Pons (tissue), 1 donor: Measurements from ENCODE around the gene ERRFI1.

Experiments used
- DNase-seq: peaks from one replicate; pipeline ENCODE4 v3.0.0-alpha.2; 2016; ENCODE audit warnings: low spot score

ERRFI1 gene

DNA sequence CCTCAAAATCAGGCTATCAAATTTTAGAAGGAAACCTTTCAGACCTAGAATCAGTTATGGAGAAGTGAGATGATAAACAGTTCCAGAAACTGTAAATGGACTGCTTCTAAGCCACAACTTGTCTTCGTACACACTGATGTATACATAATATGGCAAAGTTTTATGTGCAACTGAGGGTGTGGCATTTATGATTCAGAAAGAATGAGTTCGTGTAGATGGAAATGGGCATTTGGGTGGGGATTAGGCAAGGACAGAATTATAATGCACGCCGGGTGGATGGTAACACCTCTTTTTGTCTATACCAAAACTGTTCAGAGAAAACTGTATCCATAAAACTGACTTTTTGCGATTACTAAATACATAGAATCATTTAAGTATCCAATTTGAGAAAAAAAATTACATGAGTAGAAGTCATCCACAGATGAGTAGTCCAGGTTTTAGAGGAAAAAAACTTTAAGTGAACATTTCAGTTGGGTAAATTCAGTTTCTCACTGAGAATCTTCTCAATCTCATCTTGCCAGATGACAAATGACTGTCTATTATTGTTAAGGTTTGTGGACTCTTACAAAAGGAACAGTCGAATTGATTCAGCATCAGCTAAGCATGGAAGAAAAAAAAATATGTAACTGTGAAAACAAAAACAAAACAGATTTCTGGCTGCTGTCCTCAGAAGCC, 22.5 kb downstream of the ERRFI1 start:
- no peak for DNase-seq

DNA sequence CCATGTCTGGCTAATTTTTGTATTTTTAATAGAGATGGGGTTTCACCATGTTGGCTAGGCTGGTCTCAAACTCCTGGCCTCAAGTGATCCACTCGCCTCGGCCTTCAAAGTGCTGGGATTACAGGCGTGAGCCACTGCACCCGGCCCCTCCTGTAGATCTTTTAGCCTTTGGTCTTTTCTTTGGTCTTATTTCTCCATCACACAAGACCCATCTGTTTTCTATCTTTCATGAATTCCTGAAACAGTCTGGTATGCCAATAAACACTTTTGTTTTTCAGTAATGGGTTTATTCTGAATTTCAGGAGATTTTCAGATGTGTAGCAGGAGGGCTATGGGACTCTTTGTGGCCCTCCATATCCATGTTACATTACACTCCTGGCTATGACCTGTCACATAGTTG, 23.2 kb downstream of the ERRFI1 start:
- no peak for DNase-seq

GRCh38 chr1:8002329-8002910, 23.7 kb downstream of the ERRFI1 start:
- no peak for DNase-seq

DNA sequence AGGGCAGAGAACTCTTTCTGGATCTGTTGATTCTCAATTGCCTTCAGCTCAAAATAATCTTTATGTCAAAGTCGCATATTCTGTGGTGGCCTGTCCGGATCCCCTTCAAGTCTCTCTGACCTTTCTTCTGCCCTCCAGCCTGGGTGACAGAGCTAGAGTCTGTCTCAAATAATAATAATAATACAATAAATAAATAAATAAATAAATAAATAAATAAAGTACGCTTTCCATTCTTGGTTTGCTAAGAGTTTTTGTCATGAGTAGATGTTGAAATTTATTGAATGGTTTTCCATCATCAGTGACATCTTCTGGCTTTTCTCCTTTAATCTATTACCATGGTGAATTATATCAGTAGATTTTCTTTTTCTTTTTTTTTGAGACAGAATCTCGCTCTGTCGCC, 30.7 kb downstream of the ERRFI1 start:
- DNase-seq, result no peak

GRCh38 chr1:7994827-7995226, 31.3 kb downstream of the ERRFI1 start:
- DNase-seq, result no peak

- DNase-seq, result no peak
Observed at GRCh38 chr1:7993593-7994479, 32.3 kb downstream of the ERRFI1 start.

DNA sequence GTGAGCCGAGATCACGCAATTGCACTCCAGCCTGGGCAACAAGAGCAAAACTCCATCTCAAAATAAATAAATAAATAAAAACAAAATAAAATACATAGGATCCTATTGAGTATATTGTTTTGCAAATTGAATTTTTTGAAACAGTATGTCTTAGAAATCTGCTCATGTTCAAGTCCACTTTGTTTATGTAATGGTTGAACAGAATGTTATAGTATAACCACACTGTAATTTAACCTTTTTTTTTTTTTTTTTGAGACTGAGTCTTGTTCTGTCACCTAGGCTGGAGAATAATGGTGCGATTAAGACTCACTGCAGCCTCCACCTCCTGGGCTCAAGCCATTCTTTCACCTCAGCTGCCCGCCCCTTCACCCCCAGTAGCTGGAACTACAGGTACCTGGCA, 33.2 kb downstream of the ERRFI1 start:
- DNase-seq, result no peak

GRCh38 chr1:7991504-7992440, 34.3 kb downstream of the ERRFI1 start:
- DNase-seq, result no peak

GRCh38 chr1:7989762-7990428, 36.2 kb downstream of the ERRFI1 start:
- no peak for DNase-seq

GRCh38 chr1:7988576-7988975, 37.5 kb downstream of the ERRFI1 start:
- DNase-seq, result no peak

GRCh38 chr1:7987528-7987927, 38.6 kb downstream of the ERRFI1 start:
- DNase-seq, result no peak

DNA sequence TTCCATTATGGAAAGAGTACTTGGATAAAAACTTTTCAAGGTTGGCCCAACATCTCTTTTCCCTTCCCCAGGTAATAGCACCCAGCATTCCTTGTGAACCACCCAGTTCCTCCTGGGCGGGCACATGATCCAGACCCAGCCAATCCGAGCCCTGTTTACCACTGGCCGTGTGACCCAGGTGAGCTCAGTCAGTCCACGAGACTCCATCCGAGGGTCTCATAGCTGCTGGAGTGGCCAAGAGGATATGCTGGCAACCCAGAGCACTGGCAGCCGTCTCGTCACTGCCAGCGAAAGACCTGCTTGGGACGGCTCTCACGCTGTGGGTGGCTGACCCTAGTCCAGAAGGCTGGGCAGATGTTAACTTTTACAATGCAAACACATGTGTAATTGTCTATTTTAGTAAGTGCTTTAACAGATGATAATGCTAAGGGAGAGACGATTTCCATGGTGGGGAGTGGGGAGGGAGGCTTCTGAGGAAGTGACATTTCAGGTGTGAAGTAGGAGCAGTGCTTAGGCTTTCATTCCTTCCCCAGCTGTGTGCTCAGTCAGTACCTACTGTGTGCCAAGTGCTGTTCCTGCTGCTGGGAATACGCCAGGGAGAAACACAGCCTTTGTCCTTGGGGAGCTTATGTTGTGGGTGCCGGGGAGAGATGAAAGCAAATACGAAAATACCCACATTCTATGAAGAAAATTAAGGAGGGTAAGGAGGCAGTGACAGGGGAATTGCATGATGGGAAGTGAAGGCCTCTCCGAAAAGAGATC, 40.1 kb downstream of the ERRFI1 start:
- DNase-seq, result no peak

DNA sequence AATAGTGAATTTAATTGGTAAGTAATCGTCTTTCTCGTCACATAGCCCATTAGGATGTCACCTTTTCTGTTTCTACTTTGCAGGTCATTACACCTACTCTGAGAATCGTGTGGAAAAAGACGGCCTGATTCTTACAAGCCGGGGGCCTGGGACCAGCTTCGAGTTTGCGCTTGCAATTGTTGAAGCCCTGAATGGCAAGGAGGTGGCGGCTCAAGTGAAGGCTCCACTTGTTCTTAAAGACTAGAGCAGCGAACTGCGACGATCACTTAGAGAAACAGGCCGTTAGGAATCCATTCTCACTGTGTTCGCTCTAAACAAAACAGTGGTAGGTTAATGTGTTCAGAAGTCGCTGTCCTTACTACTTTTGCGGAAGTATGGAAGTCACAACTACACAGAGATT, 41.3 kb downstream of the ERRFI1 start:
- no peak for DNase-seq

GRCh38 chr1:7983086-7983778, 42.9 kb downstream of the ERRFI1 start:
- no peak for DNase-seq

DNA sequence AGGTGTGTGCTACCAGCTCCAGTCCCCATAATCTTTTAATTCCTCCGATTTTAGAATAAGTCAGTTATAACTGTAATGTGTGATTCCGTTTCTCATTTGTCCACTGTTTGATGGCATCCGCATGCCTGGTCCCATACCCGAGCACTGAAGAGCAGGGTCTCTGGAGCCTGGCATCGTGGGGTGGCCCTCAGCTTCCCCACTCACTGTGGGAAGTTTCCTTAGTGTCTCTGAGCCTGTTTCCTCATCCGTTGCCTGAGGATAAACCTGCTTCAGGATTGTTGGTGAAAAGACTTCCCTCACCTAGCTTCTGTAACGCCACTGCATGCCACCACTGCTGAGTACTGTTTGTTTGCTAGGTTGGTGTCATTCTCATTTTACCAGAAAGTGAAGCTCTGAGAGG, 45.1 kb downstream of the ERRFI1 start:
- no peak for DNase-seq

DNA sequence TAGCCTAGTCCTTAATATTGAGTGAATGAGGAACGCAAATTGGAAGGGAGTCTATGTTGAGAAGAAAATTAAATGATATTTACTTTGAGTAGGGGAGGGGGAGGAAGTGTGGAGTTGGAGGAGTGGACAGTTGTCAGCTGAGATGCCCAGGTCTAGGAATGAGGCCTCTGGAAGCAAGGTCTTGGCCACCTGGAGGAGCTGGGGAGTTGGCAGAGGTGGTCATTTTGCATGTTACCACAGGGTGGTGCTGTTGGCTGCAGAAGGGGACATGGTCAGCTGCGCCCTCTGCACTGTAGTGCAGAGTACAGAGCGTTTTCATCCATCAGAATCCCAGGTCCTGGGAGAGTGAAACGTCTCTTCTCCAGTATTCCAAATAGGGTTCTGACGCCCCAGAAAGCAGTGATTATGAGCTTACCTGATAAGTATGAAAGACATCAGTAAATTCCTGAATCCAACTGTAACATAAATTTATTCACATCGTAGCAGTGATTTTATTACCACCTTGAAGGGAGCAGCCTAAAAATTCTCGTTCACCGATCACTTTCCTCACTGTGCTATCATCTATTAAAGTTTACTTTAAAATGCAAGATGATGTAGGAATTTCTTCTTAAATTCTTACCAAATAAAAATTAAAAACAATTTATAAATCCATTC, 50.8 kb downstream of the ERRFI1 start:
- peak; percentile 75 for DNase-seq

DNA sequence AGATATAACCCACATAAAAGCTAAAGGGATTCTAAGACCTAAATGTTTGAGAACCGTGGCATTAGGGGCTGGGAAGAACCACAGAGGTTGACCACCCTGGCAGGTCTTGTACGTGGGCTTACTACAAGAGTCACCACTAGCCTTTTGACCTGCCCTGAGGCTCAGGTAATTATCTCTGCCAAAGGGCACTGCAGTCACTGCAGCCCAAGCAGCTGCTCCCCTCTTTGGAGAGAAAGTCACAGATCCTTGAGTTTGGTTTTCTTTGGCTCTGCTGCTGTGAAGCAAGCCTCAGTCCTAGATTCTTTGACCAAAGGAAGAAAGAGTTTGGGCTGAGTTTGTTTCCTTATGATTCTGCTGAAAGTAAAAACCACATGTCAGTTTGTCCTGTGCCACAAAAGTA, 53.0 kb downstream of the ERRFI1 start:
- no peak for DNase-seq

DNA sequence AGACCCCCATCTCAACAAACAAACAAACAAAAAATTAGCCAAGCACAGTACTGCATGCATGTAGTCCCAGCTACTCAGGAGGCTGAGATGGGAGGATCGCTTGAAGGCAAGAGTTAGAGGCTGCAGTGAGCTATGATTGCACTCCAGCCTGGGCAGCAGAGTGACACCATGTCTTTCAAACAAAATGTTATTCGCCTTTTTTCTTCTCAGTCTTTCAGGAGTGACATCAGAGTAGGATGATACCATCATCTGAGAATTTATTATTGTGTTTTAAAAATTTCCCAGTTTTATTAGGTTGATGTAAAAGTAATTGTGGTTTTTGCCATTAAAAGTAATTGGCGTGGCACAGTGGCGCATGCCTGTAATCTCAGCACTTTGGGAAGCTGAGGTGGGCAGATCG, 53.8 kb downstream of the ERRFI1 start:
- DNase-seq, result no peak

- DNase-seq, result no peak
Observed at GRCh38 chr1:7971024-7971423, 55.1 kb downstream of the ERRFI1 start.

- no peak for DNase-seq
Observed at GRCh38 chr1:7970246-7970645, 55.9 kb downstream of the ERRFI1 start.
